Gastroesophageal sphincter (tissue), 3 donors: ENCODE results near the gene AFTPH.

ENCODE experiments used
- CTCF ChIP-seq, 4 experiments: fragments of 200-600 bp in 2 of 4; fragments of 450-650 bp in 2 of 4; sonication (generic) in 1 of 4; IDR thresholded peaks; one replicate each; pipeline ENCODE4 v1.5.1; 2017 to 2019; ENCODE audit warnings: antibody characterized with exemption in 4 of 4, mild to moderate bottlenecking in 2 of 4, moderate library complexity in 2 of 4
- POLR2A ChIP-seq, 2 donors: fragments of 450-650 bp; IDR thresholded peaks; one replicate each; pipeline ENCODE4 v1.6.1; 2017; ENCODE audit warnings: antibody characterized with exemption in 2 of 2, mild to moderate bottlenecking in 2 of 2, moderate library complexity in 1 of 2
- POLR2AphosphoS5 ChIP-seq: sonication (generic); formaldehyde crosslinking; IDR thresholded peaks from one replicate; pipeline ENCODE4 v1.6.1; 2017; ENCODE audit warnings: antibody characterized with exemption

- TF ChIP-seq POLR2AphosphoS5, result no peak
- no peak for TF ChIP-seq CTCF (IDR thresholded peaks at IDR 0.05)
- no peak for TF ChIP-seq POLR2A (IDR thresholded peaks at IDR 0.05)
These were observed 7.2 kb upstream of the AFTPH start for GRCh38 chr2:64516651-64517510.
